Pancreas (tissue), 10 donors: Measurements from ENCODE around the gene BEGAIN. TPM values are rescaled to one million over a fixed set of nuclear protein-coding genes. Genes with fewer than 3 reads are reported as not detected.
A peak's percentile ranks its signal among the peaks of the same experiment; 100 is the strongest.

ENCODE experiments used
- ATAC-seq, 4 donors: fragments of 200-7000 bp; cut with Tn5 transposase; one replicate each; pipeline versions ENCODE4 v1.8.0 to v1.9.1; 2020; ENCODE audit warnings: mild to moderate bottlenecking in 4 of 4, moderate library complexity in 4 of 4
- DNase-seq, 6 donors: peaks; one replicate each; pipeline ENCODE4 v3.0.0-alpha.2; 2020
- FAIRE-seq: peaks from 2 replicates; lab custom pipeline; 2012; peaks lifted over from hg19 to GRCh38; lab: Jason Lieb, UNC
- H3K27ac ChIP-seq, 4 donors: fragments of 200-600 bp; sonication (generic); 1 replicate in 3 of 4; 2 replicates in 1 of 4; pipeline versions ENCODE4 v1.5.0 to v1.8.0; 2020
- H3K27me3 ChIP-seq, 4 donors: fragments of 200-600 bp; one replicate each; pipeline ENCODE4 v1.8.0; 2021
- H3K36me3 ChIP-seq, 3 donors: fragments of 200-600 bp; sonication (generic) in 1 of 3; one replicate each; pipeline versions ENCODE4 v1.5.0 to v1.8.0; 2020 to 2021
- H3K4me1 ChIP-seq, 3 donors: fragments of 200-600 bp; one replicate each; pipeline ENCODE4 v1.8.0; 2021
- H3K4me3 ChIP-seq, 4 donors: fragments of 200-600 bp; sonication (generic) in 2 of 4; one replicate each; pipeline versions ENCODE4 v1.5.0 to v1.8.0; 2020 to 2021
- H3K9me3 ChIP-seq, 4 donors: fragments of 200-600 bp; one replicate each; pipeline ENCODE4 v1.8.0; 2021
- CTCF ChIP-seq, 4 donors: fragments of 200-600 bp; sonication (generic) in 3 of 4; IDR thresholded peaks; one replicate each; pipeline versions ENCODE4 v1.5.0 to v1.8.0; 2021; ENCODE audit warnings: antibody characterized with exemption in 4 of 4
- WGBS, 2 donors: extraction: QIAGEN DNeasy Blood & Tissue Kit; methylation state at CpG; one replicate each; pipeline ENCODE4 v1.1.7; 2013; 5-methylcytosine and 5-hydroxymethylcytosine counted together
- intact Hi-C, 3 donors: fragments of 100-400 bp; cut with DNase I; formaldehyde crosslinking; loops; one replicate each; pipeline versions ENCODE4 v1.11.1 to v1.14.2; 2022
- polyA plus RNA-seq, 2 donors: library from polyadenylated mRNA; stranded (reverse); fragments of 200-250 nt; gene quantifications; one replicate each; pipeline ENCODE4 v1.2.3, GENCODE V29; 2013
- total RNA-seq, 6 donors: library from RNA; stranded (reverse); fragmentation: NEBNext Ultra II Directional in 4 of 6; extraction: Animal tissue kit (Norgen Biotek cat#: 25700) in 4 of 6; gene quantifications; one replicate each; pipeline versions ENCODE4 v1.2.1 to v1.2.4, GENCODE V29; 2021 to 2023
- donor health status: healthy with polysubstance abuse.
- donor health status: DM: no; HTN: no; CAD: no; lungs with moderate emphysema.
- donor health status: DM: no; HTN: no; CAD: no.
- donor health status: control.
- donor health status: control.
- donor health status: Bipolar disorder and iron deficiency.
- donor health status: DM: yes; HTN: yes; CAD: no.
- donor health status: DM: no; HTN: no; CAD: no.
- donor health status: DM: no; HTN: no; CAD: no.
- donor health status: DM: yes; HTN: yes; CAD: no.

BEGAIN gene
- total and polyA plus RNA-seq, 8 donors: 9.1 to 32.2 (median 15.4) TPM

GRCh38 chr14:100537446-100538350, 49.5 kb downstream of the BEGAIN start:
- Histone ChIP-seq H3K36me3 (no peaks in the 10 kb centered on the region), H3K4me3 (no peak overlapping the region), H3K27me3 (no peaks in the 10 kb centered on the region), H3K4me1 (peaks cover 38 to 44% (median 41%) of the 10 kb centered on the region in 3 donors), H3K27ac (no peak overlapping the region), H3K9me3 (no peaks in the 10 kb centered on the region)
- ATAC-seq (no peak), DNase-seq (peak; percentile 9 to 56 (median 23)), FAIRE-seq (no peak)
- no peak for TF ChIP-seq CTCF (IDR thresholded peaks at IDR 0.05)
- WGBS, 2 donors: 92 to 93% methylated on average over 52 to 53 of the region's 53 CpGs
- intact Hi-C loops: loop anchor here in 1 of 3 donors (10.0 kb wide), 1 partner anchor 93 kb away; no protein-coding TSS in a partner anchor

GRCh38 chr14:100536721-100537445, 50.3 kb downstream of the BEGAIN start:
- ATAC-seq (no peak), FAIRE-seq (no peak), DNase-seq (peak; percentile 12 to 49 (median 32))
- Histone ChIP-seq H3K36me3 (no peaks in the 10 kb centered on the region), H3K4me1 (peaks cover 41 to 49% (median 44%) of the 10 kb centered on the region in 3 donors), H3K9me3 (no peaks in the 10 kb centered on the region), H3K27me3 (no peaks in the 10 kb centered on the region), H3K4me3 (no peak overlapping the region), H3K27ac (peak overlapping the region in 1 of 4 donors; percentile 17)
- WGBS, 2 donors: 68 to 71% methylated on average over 25 to 29 of the region's 29 CpGs
- intact Hi-C loops: loop anchor here in 1 of 3 donors (10.0 kb wide), 1 partner anchor 92 kb away; no protein-coding TSS in a partner anchor
- no peak for TF ChIP-seq CTCF (IDR thresholded peaks at IDR 0.05)

- WGBS, 2 donors: 80 to 81% methylated on average over 8 of the region's 8 CpGs
- Histone ChIP-seq H3K27ac (peak overlapping the region in 2 of 4 donors; percentile 17 to 88), H3K4me3 (no peak overlapping the region), H3K36me3 (no peaks in the 10 kb centered on the region), H3K9me3 (no peaks in the 10 kb centered on the region), H3K4me1 (peaks cover 35 to 45% (median 41%) of the 10 kb centered on the region in 3 donors), H3K27me3 (no peaks in the 10 kb centered on the region)
- ATAC-seq: no peak
- TF ChIP-seq CTCF (IDR thresholded peaks at IDR 0.05): no peak
- no peak for FAIRE-seq
- DNase-seq: peak in 4 of 6 donors; percentile 12 to 48 (median 35)
- intact Hi-C loops: loop anchor here in 1 of 3 donors (10.0 kb wide), 1 partner anchor 91 kb away; no protein-coding TSS in a partner anchor
These were observed 51.1 kb downstream of the BEGAIN start for GRCh38 chr14:100536121-100536510.

- no peaks in the 10 kb centered on the region for H3K9me3 ChIP-seq
- FAIRE-seq (no peak), ATAC-seq (no peak), DNase-seq (peak in 5 of 6 donors; percentile 11 to 67 (median 41))
- no peaks in the 10 kb centered on the region for H3K36me3 ChIP-seq
- WGBS, 2 donors: 77 to 80% methylated on average over 14 to 16 of the region's 16 CpGs
- H3K4me3 ChIP-seq: no peak overlapping the region
- intact Hi-C loops: loop anchor here in 1 of 3 donors (10.0 kb wide), 1 partner anchor 91 kb away; no protein-coding TSS in a partner anchor
- H3K27me3 ChIP-seq: no peaks in the 10 kb centered on the region
- TF ChIP-seq CTCF (IDR thresholded peaks at IDR 0.05): no peak
- H3K4me1 ChIP-seq: peaks cover 29 to 39% (median 35%) of the 10 kb centered on the region in 3 donors
- H3K27ac ChIP-seq: peak overlapping the region; percentile 67 to 88 (median 76)
These were observed 51.7 kb downstream of the BEGAIN start for GRCh38 chr14:100535287-100536120.
